NOMO-1 treated with dmso at 0.1 percent for 144 hours (cell line): Measurements from ENCODE around the gene RNU2-1.
"Not testable (repeated sequence)": the region's sequence is repeated elsewhere in the genome, so short reads cannot be mapped to it uniquely, and the experiment has no call there.

ENCODE experiments used
- DNase-seq: peaks from one replicate; lab custom pipeline; 2025; ENCODE audit not compliant: unreplicated experiment; lab: John Stamatoyannopoulos, UW

RNU2-1 gene

GRCh38 chr17:43216762-43217613 is 16.8 kb downstream of the RNU2-1 start:
- DNase-seq: no peak

- DNase-seq: no peak
Observed at GRCh38 chr17:43216369-43216761, 17.4 kb downstream of the RNU2-1 start.

- no peak for DNase-seq
Observed at GRCh38 chr17:43215341-43215740, 18.4 kb downstream of the RNU2-1 start.

GRCh38 chr17:43213545-43213944 is 20.2 kb downstream of the RNU2-1 start:
- no peak for DNase-seq

GRCh38 chr17:43212641-43213490 is 20.9 kb downstream of the RNU2-1 start:
- DNase-seq: peak; percentile 13

GRCh38 chr17:43211480-43212402 is 22.0 kb downstream of the RNU2-1 start, which contains the start of gene TMEM106A:
Gene TMEM106A, plus strand, starts transcription at chr17:43211875. Its CDS starts 1,167 bp downstream, at chr17:43213042.
- DNase-seq: peak; percentile 61

- peak; percentile 3 for DNase-seq
Observed at GRCh38 chr17:43211123-43211479, 22.7 kb downstream of the RNU2-1 start.

- DNase-seq: no peak
Observed at GRCh38 chr17:43210576-43210975, 23.2 kb downstream of the RNU2-1 start.

GRCh38 chr17:43203013-43203412 is 30.8 kb downstream of the RNU2-1 start:
- not testable (repeated sequence) for DNase-seq

- DNase-seq: no peak
Observed at GRCh38 chr17:43200127-43200526, 33.6 kb downstream of the RNU2-1 start.

- no peak for DNase-seq
Observed at GRCh38 chr17:43199633-43200032, 34.1 kb downstream of the RNU2-1 start.

GRCh38 chr17:43193251-43193650 is 40.5 kb downstream of the RNU2-1 start:
- DNase-seq: no peak

- DNase-seq: not testable (repeated sequence)
Observed at GRCh38 chr17:43186656-43187055, 47.1 kb downstream of the RNU2-1 start.

- no peak for DNase-seq
Observed at GRCh38 chr17:43183921-43184320, 49.9 kb downstream of the RNU2-1 start.
